GM12878 (cell line): ENCODE results near the gene GARNL3. TPM values are rescaled to one million over a fixed set of nuclear protein-coding genes. Genes with fewer than 3 reads are reported as not detected.

Experiments
- ATAC-seq: fragments of 200-7000 bp; cut with Tn5 transposase; 3 replicates; pipeline ENCODE4 v1.9.1; 2020; ENCODE audit warnings: mild to moderate bottlenecking, moderate library complexity
- BruUV-seq: library from RNA; stranded (reverse); fragments of 400-500 nt; replicated peaks from 2 replicates; lab custom pipeline; 2021; lab: Mats Ljungman, UMichigan
- CTCF ChIA-PET: fragments of 300-600 bp; sonication (Branson Sonifier 250); formaldehyde crosslinking; extraction: SDS; loops from one replicate; lab custom pipeline; 2021; ENCODE audit warnings: inconsistent platforms; lab: Yijun Ruan, JAX
- POLR2A ChIA-PET: fragments of 350-600 bp; formaldehyde crosslinking; extraction: SDS; loops from one replicate; lab custom pipeline; 2021; ENCODE audit warnings: inconsistent platforms; lab: Charles Lee
- RAD21 ChIA-PET: fragments of 300-600 bp; sonication (Branson Sonifier 250); formaldehyde crosslinking; loops from one replicate; lab custom pipeline; 2023; ENCODE audit warnings: antibody characterized with exemption; ENCODE audit not compliant: unreplicated experiment; lab: Charles Lee
- SMC1A ChIA-PET: fragments of 300-600 bp; sonication (Branson Sonifier 250); formaldehyde crosslinking; loops from one replicate; lab custom pipeline; 2023; ENCODE audit not compliant: unreplicated experiment, uncharacterized antibody; lab: Charles Lee
- DNase-seq: peaks from one replicate; pipeline ENCODE4 v3.0.0-alpha.2; 2011; ENCODE audit warnings: low read depth, low spot score
- FAIRE-seq: peaks from 3 replicates; lab custom pipeline; 2011; peaks lifted over from hg19 to GRCh38; lab: Jason Lieb, UNC
- H2AFZ ChIP-seq: 2 replicates; pipeline ENCODE4 v1.6.0; 2011; ENCODE audit warnings: low read depth, low read length, control low read depth; ENCODE audit not compliant: control insufficient read depth
- H3K27ac ChIP-seq: 2 replicates; pipeline ENCODE4 v1.5.1; 2011; ENCODE audit warnings: control low read depth; ENCODE audit not compliant: control insufficient read depth, insufficient read depth
- H3K27me3 ChIP-seq, 2 experiments: replicated peaks in 1 of 2; 2 replicates each; pipeline versions ENCODE4 v1.6.0 to v1.6.1; 2011; ENCODE audit warnings: low read length in 1 of 2; ENCODE audit not compliant: control insufficient read depth in 2 of 2, insufficient read depth in 2 of 2
- H3K36me3 ChIP-seq, 2 experiments: 2 replicates each; pipeline ENCODE4 v1.5.1; 2011; ENCODE audit warnings: low read length in 1 of 2; ENCODE audit not compliant: control insufficient read depth in 2 of 2, insufficient read depth in 2 of 2
- H3K4me1 ChIP-seq: 2 replicates; pipeline ENCODE4 v1.6.1; 2011; ENCODE audit warnings: mild to moderate bottlenecking, low read length, moderate library complexity, mixed read lengths; ENCODE audit not compliant: control insufficient read depth, insufficient read depth
- H3K4me2 ChIP-seq: 2 replicates; pipeline ENCODE4 v1.6.0; 2011; ENCODE audit warnings: control low read depth; ENCODE audit not compliant: control insufficient read depth, insufficient read depth
- H3K4me3 ChIP-seq: fragments of 200-600 bp; sonication (generic); 2 replicates; pipeline ENCODE4 v1.5.1; 2016
- H3K79me2 ChIP-seq: 2 replicates; pipeline ENCODE4 v1.6.0; 2011; ENCODE audit warnings: low read length; ENCODE audit not compliant: control insufficient read depth, insufficient read depth
- H3K9ac ChIP-seq: 2 replicates; pipeline ENCODE4 v1.8.0; 2011; ENCODE audit warnings: low read length, control low read depth, mixed read lengths; ENCODE audit not compliant: control insufficient read depth, insufficient read depth
- H3K9me3 ChIP-seq: replicated peaks from 3 replicates; pipeline ENCODE4 v1.5.1; 2011; ENCODE audit warnings: mild to moderate bottlenecking, low read length; ENCODE audit not compliant: control insufficient read depth, insufficient read depth
- H4K20me1 ChIP-seq: 2 replicates; pipeline ENCODE4 v1.6.0; 2011; ENCODE audit not compliant: control insufficient read depth, insufficient read depth
- EED ChIP-seq: sonication (generic); IDR thresholded peaks from 2 replicates; pipeline ENCODE4 v1.6.1; 2016; ENCODE audit warnings: antibody characterized with exemption, low read depth
- EP300 ChIP-seq, 2 experiments: fragments of 150-350 bp in 1 of 2; IDR thresholded peaks; 2 replicates each; pipeline ENCODE4 v1.6.1; 2011 to 2012; ENCODE audit warnings: low read depth in 2 of 2, low read length in 2 of 2, borderline replicate concordance in 1 of 2, improper control_type of control experiment in 1 of 2, inconsistent platforms in 1 of 2; ENCODE audit not compliant: control insufficient read depth in 1 of 2
- IKZF2 ChIP-seq, 2 experiments: fragments of 450-650 bp; IDR thresholded peaks; 2 replicates each; pipeline ENCODE4 v1.6.1; 2017; ENCODE audit warnings: mild to moderate bottlenecking in 2 of 2, moderate library complexity in 2 of 2
- MXI1 ChIP-seq: fragments of 150-350 bp; IDR thresholded peaks from 2 replicates; pipeline ENCODE4 v1.6.1; 2011; ENCODE audit warnings: low read depth, mild to moderate bottlenecking, inconsistent platforms, low read length, improper control_type of control experiment
- WGBS: methylation state at CpG from one replicate; pipeline ENCODE4 v1.1.6; 2016; ENCODE audit warnings: low lambda C conversion rate; ENCODE audit not compliant: insufficient replicate concordance, insufficient coverage; ENCODE audit errors: missing lambda C conversion rate; 5-methylcytosine and 5-hydroxymethylcytosine counted together
- in situ Hi-C: fragments of 300-500 bp; cut with MboI; formaldehyde crosslinking; loops from 9 replicates; pipeline ENCODE4 v1.14.3; 2018; ENCODE audit warnings: mixed read lengths
- intact Hi-C: fragments of 100-400 bp; cut with micrococcal nuclease; formaldehyde crosslinking; loops from one replicate; pipeline ENCODE4 v1.14.2; 2022; ENCODE audit not compliant: unreplicated experiment
- polyA plus RNA-seq, 11 experiments: library from polyadenylated mRNA; depleted of rRNA in 4 of 11; unstranded in 6 of 11; stranded (reverse) in 5 of 11; fragments of >200 nt; fragmentation: Nextera tagmentation in 4 of 11; fragmentation: Illumina TruSeq in 1 of 11; extraction: Ambion mirVana in 4 of 11; extraction: Trizol in 1 of 11; gene quantifications; 1 replicate in 1 of 11; 2 replicates in 10 of 11; pipeline versions ENCODE4 v1.2.1 to v1.2.3, GENCODE V29; 2011 to 2016; ENCODE audit warnings: inconsistent platforms in 2 of 11, missing spikeins in 2 of 11, low read depth in 1 of 11
- total RNA-seq, 4 experiments: library from RNA; depleted of rRNA in 3 of 4; stranded (reverse); fragments of >200 nt in 3 of 4; fragmentation: Illumina TruSeq in 1 of 4; extraction: Trizol in 1 of 4; gene quantifications; 2 replicates each; pipeline versions ENCODE4 v1.2.1 to v1.2.3, GENCODE V29; 2013 to 2021
- TF ChIP-seq, protein P1 (sequence below): IDR thresholded peaks from 2 replicates; pipeline ENCODE4 v1.6.1; 2012; ENCODE audit warnings: improper control_type of control experiment, low read depth, low read length; ENCODE audit not compliant: insufficient replicate concordance
- TF ChIP-seq, protein P2 (sequence below): fragments of 450-650 bp; IDR thresholded peaks from 2 replicates; pipeline ENCODE4 v1.6.1; 2017; ENCODE audit warnings: mild to moderate bottlenecking, low read depth, inconsistent platforms; ENCODE audit not compliant: poor library complexity, severe bottlenecking
- TF ChIP-seq, protein P3 (sequence below): fragments of 450-650 bp; IDR thresholded peaks from 2 replicates; pipeline ENCODE4 v1.6.1; 2017; ENCODE audit warnings: antibody characterized with exemption, mild to moderate bottlenecking, moderate library complexity
- TF ChIP-seq, protein P4 (sequence below): fragments of 450-650 bp; IDR thresholded peaks from 2 replicates; pipeline ENCODE4 v1.6.1; 2017; ENCODE audit warnings: mild to moderate bottlenecking

GARNL3 gene
- total and polyA plus RNA-seq, 10 of the 15 experiments (the other 5 are each of a cell fraction or from before 2014, with no cell fraction given) = 0.89 to 13.2 (median 6.3) TPM

DNA sequence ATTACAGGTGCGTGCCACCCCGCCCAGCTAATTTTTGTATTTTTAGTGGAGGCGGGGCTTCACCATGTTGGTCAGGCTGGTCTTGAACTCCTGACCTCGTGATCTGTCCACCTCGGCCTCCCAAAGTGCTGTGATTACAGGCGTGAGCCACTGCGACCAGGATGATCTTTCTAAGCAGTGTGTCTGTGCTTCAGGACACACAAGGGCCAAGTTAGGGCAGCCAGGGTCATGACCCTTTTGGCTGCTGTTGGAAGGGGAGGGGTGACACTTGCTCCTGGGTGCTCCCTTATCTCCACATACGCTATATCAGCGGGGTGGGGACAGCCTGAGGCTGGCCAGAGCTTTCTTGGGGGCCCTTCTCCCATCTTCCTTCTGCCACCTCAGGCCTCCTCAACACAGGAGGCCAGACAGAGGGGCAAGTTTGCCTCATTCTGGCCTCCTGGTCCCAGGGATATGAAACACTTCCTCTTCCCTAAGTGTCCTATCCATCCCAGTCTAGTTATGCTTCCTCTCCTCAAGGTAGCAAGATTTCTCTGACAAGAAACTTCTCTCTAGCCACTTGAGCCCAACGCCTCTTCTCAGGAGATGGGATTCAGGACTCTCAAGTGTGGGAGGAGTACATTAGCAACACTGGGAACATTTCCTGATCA, 157.7 kb downstream of the GARNL3 start:
- Histone ChIP-seq H4K20me1 (no peaks in the 10 kb centered on the region), H3K36me3 (no peaks in the 10 kb centered on the region), H3K79me2 (peaks cover 42% of the 10 kb centered on the region), H3K4me1 (peaks cover 13% of the 10 kb centered on the region), H3K27me3 (no peaks in the 10 kb centered on the region), H3K4me3 (0 out of 2 replicates have a peak overlapping the region, but pooled peaks have one; percentile 90), H3K9me3 (no peaks in the 10 kb centered on the region), H3K9ac (peak overlapping the region; percentile 99; the same call in 1 of the 2 replicates), H3K27ac (no peak overlapping the region), H3K4me2 (peak overlapping the region; percentile 92), H2AFZ (no peak overlapping the region)
- ATAC-seq = no peak
- no TSS peak for BruUV-seq
- SMC1A ChIA-PET = interaction anchor here (1.2 to 2.0 kb wide), 4 partner anchors 25 to 482 kb away, joined by 3 to 4 read pairs (median 4); partner anchors contain the start of gene SLC2A8
- FAIRE-seq = no peak
- RAD21 ChIA-PET = interaction anchor here (1.2 kb wide), 1 partner anchor 26 kb away, joined by 3 read pairs; no protein-coding TSS in a partner anchor
- DNase-seq = no peak
- CTCF ChIA-PET = interaction anchor here (0.8 to 1.8 kb wide), 4 partner anchors 33 to 207 kb away, joined by 3 to 6 read pairs (median 4); no protein-coding TSS in a partner anchor
- 96% methylated on average over 10 of the region's 10 CpGs for WGBS
- POLR2A ChIA-PET = interaction anchor here (1.2 to 2.8 kb wide), 2 partner anchors 25 to 29 kb away, joined by 5 to 26 read pairs; partner anchors contain the start of genes LRSAM1, RPL12 and SLC2A8
- in situ Hi-C loops = no loop called here
- intact Hi-C loops = loop anchor here (5.0 to 10.0 kb wide), 2 partner anchors 110 to 477 kb away; no protein-coding TSS in a partner anchor
- TF ChIP-seq EP300 (IDR thresholded peaks at IDR 0.05; ENCODE audit: borderline replicate concordance in 1 of 2, control insufficient read depth in 1 of 2, low read depth in 2 of 2, low read length in 2 of 2) (no peak), MXI1 (no peak), IKZF2 (IDR thresholded peaks at IDR 0.05) (no peak), EED (no peak)
- TF ChIP-seq, protein P1, sequence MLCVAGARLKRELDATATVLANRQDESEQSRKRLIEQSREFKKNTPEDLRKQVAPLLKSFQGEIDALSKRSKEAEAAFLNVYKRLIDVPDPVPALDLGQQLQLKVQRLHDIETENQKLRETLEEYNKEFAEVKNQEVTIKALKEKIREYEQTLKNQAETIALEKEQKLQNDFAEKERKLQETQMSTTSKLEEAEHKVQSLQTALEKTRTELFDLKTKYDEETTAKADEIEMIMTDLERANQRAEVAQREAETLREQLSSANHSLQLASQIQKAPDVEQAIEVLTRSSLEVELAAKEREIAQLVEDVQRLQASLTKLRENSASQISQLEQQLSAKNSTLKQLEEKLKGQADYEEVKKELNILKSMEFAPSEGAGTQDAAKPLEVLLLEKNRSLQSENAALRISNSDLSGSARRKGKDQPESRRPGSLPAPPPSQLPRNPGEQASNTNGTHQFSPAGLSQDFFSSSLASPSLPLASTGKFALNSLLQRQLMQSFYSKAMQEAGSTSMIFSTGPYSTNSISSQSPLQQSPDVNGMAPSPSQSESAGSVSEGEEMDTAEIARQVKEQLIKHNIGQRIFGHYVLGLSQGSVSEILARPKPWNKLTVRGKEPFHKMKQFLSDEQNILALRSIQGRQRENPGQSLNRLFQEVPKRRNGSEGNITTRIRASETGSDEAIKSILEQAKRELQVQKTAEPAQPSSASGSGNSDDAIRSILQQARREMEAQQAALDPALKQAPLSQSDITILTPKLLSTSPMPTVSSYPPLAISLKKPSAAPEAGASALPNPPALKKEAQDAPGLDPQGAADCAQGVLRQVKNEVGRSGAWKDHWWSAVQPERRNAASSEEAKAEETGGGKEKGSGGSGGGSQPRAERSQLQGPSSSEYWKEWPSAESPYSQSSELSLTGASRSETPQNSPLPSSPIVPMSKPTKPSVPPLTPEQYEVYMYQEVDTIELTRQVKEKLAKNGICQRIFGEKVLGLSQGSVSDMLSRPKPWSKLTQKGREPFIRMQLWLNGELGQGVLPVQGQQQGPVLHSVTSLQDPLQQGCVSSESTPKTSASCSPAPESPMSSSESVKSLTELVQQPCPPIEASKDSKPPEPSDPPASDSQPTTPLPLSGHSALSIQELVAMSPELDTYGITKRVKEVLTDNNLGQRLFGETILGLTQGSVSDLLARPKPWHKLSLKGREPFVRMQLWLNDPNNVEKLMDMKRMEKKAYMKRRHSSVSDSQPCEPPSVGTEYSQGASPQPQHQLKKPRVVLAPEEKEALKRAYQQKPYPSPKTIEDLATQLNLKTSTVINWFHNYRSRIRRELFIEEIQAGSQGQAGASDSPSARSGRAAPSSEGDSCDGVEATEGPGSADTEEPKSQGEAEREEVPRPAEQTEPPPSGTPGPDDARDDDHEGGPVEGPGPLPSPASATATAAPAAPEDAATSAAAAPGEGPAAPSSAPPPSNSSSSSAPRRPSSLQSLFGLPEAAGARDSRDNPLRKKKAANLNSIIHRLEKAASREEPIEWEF = no peak
- TF ChIP-seq, protein P2, sequence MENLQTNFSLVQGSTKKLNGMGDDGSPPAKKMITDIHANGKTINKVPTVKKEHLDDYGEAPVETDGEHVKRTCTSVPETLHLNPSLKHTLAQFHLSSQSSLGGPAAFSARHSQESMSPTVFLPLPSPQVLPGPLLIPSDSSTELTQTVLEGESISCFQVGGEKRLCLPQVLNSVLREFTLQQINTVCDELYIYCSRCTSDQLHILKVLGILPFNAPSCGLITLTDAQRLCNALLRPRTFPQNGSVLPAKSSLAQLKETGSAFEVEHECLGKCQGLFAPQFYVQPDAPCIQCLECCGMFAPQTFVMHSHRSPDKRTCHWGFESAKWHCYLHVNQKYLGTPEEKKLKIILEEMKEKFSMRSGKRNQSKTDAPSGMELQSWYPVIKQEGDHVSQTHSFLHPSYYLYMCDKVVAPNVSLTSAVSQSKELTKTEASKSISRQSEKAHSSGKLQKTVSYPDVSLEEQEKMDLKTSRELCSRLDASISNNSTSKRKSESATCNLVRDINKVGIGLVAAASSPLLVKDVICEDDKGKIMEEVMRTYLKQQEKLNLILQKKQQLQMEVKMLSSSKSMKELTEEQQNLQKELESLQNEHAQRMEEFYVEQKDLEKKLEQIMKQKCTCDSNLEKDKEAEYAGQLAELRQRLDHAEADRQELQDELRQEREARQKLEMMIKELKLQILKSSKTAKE = no peak
- TF ChIP-seq, protein P3, sequence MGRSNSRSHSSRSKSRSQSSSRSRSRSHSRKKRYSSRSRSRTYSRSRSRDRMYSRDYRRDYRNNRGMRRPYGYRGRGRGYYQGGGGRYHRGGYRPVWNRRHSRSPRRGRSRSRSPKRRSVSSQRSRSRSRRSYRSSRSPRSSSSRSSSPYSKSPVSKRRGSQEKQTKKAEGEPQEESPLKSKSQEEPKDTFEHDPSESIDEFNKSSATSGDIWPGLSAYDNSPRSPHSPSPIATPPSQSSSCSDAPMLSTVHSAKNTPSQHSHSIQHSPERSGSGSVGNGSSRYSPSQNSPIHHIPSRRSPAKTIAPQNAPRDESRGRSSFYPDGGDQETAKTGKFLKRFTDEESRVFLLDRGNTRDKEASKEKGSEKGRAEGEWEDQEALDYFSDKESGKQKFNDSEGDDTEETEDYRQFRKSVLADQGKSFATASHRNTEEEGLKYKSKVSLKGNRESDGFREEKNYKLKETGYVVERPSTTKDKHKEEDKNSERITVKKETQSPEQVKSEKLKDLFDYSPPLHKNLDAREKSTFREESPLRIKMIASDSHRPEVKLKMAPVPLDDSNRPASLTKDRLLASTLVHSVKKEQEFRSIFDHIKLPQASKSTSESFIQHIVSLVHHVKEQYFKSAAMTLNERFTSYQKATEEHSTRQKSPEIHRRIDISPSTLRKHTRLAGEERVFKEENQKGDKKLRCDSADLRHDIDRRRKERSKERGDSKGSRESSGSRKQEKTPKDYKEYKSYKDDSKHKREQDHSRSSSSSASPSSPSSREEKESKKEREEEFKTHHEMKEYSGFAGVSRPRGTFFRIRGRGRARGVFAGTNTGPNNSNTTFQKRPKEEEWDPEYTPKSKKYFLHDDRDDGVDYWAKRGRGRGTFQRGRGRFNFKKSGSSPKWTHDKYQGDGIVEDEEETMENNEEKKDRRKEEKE = no peak
- TF ChIP-seq, protein P4, sequence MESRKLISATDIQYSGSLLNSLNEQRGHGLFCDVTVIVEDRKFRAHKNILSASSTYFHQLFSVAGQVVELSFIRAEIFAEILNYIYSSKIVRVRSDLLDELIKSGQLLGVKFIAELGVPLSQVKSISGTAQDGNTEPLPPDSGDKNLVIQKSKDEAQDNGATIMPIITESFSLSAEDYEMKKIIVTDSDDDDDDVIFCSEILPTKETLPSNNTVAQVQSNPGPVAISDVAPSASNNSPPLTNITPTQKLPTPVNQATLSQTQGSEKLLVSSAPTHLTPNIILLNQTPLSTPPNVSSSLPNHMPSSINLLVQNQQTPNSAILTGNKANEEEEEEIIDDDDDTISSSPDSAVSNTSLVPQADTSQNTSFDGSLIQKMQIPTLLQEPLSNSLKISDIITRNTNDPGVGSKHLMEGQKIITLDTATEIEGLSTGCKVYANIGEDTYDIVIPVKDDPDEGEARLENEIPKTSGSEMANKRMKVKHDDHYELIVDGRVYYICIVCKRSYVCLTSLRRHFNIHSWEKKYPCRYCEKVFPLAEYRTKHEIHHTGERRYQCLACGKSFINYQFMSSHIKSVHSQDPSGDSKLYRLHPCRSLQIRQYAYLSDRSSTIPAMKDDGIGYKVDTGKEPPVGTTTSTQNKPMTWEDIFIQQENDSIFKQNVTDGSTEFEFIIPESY = no peak
